Measurements from ENCODE around the gene EVC2. TPM values are rescaled to one million over a fixed set of nuclear protein-coding genes. Genes with fewer than 3 reads are reported as not detected.

EVC2 gene
- polyA plus RNA-seq, 1 donor (not counting 4 experiments of a cell fraction or from before 2014, with no cell fraction given) = 1.7 TPM

DNA sequence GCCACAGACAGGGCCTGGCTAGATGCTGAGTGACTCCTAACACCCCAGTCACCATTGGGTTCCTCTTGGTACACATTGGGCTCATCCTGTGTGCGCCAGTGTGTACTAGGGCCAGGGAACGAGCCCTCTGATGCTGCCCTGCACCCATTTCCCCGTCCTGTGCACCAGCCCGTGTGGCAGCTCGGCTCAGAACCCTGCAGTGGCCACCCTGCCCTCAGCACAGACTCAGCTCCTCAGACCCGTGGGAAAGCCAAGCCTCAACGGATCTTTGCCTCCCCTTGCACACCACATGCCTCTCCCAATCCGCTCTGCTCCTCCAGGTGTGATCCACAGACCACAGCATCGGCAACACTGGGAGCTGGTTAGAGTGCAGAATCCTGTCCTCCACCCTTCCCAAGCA lies 41.2 kb upstream of the EVC2 start:
- Histone ChIP-seq H4K20me1 (ENCODE audit: control insufficient read depth, extremely low read depth, insufficient read depth, low read length) (no peaks in the 10 kb centered on the region), H3K36me3 (ENCODE audit: control insufficient read depth in 2 of 2, extremely low read depth in 1 of 2, insufficient read depth in 2 of 2, low read length in 2 of 2) (peaks cover 23 to 46% of the 10 kb centered on the region in 2 experiments), H3K27ac (ENCODE audit: control insufficient read depth, insufficient read depth, low read length) (no peak overlapping the region), H3K27me3 (ENCODE audit: control insufficient read depth, extremely low read depth, insufficient read depth, low read length) (no peaks in the 10 kb centered on the region), H3K9me1 (ENCODE audit: control insufficient read depth, extremely low read depth, insufficient read depth, low read length) (no peaks in the 10 kb centered on the region), H2AFZ (ENCODE audit: control insufficient read depth, low read length) (no peak overlapping the region), H3K9me3 (ENCODE audit: control insufficient read depth, low read depth, low read length) (no peaks in the 10 kb centered on the region), H3K4me1 (ENCODE audit: control insufficient read depth, extremely low read depth, insufficient read depth, low read length) (peaks cover 25% of the 10 kb centered on the region), H3K9ac (ENCODE audit: control insufficient read depth, extremely low read depth, insufficient read depth, low read length) (no peak overlapping the region), H3K4me2 (ENCODE audit: control insufficient read depth, extremely low read depth, insufficient read depth, low read depth, low read length) (no peak overlapping the region), H3K79me2 (ENCODE audit: control insufficient read depth, insufficient read depth, low read length) (no peaks in the 10 kb centered on the region), H3K4me3 (ENCODE audit: control insufficient read depth in 2 of 3, extremely low read depth in 1 of 3, insufficient read depth in 2 of 3, low read depth in 1 of 3, low read length in 3 of 3) (no peak overlapping the region)
- dilution Hi-C loops (cut with MboI; ENCODE audit: extremely low pct_ligation_motif_present, low sequenced_read_pairs) = no loop called here
- no peak for FAIRE-seq
- no peak for DNase-seq (ENCODE audit: low read depth, low spot score)
- TF ChIP-seq CTCF (optimal IDR thresholded peaks at IDR 0.05 in 1 of 3, IDR thresholded peaks at IDR 0.05 in 1 of 3, conservative IDR thresholded peaks at IDR 0.05 in 1 of 3; ENCODE audit: extremely low read depth in 1 of 3, insufficient read depth in 2 of 3, low read length in 3 of 3) (no peak), EZH2 (IDR thresholded peaks at IDR 0.05; ENCODE audit: low read length) (no peak)

GRCh38 chr4:5747738-5748375 lies 39.5 kb upstream of the EVC2 start:
- TF ChIP-seq CTCF (optimal IDR thresholded peaks at IDR 0.05 in 1 of 3, IDR thresholded peaks at IDR 0.05 in 1 of 3, conservative IDR thresholded peaks at IDR 0.05 in 1 of 3; ENCODE audit: extremely low read depth in 1 of 3, insufficient read depth in 2 of 3, low read length in 3 of 3) (no peak), EZH2 (IDR thresholded peaks at IDR 0.05; ENCODE audit: low read length) (no peak)
- no peaks in the 10 kb centered on the region for H3K79me2 ChIP-seq (ENCODE audit: control insufficient read depth, insufficient read depth, low read length)
- no peaks in the 10 kb centered on the region for H3K9me1 ChIP-seq (ENCODE audit: control insufficient read depth, extremely low read depth, insufficient read depth, low read length)
- peaks cover 18% of the 10 kb centered on the region for H3K4me1 ChIP-seq (ENCODE audit: control insufficient read depth, extremely low read depth, insufficient read depth, low read length)
- H3K27ac ChIP-seq (ENCODE audit: control insufficient read depth, insufficient read depth, low read length) = peak overlapping the region; percentile 58
- H3K36me3 ChIP-seq (ENCODE audit: control insufficient read depth in 2 of 2, extremely low read depth in 1 of 2, insufficient read depth in 2 of 2, low read length in 2 of 2) = peaks cover 21 to 46% of the 10 kb centered on the region in 2 experiments
- no peak overlapping the region for H3K4me3 ChIP-seq (ENCODE audit: control insufficient read depth in 2 of 3, extremely low read depth in 1 of 3, insufficient read depth in 2 of 3, low read depth in 1 of 3, low read length in 3 of 3)
- dilution Hi-C loops (cut with MboI; ENCODE audit: extremely low pct_ligation_motif_present, low sequenced_read_pairs) = no loop called here
- peak overlapping the region; percentile 0 for H3K4me2 ChIP-seq (ENCODE audit: control insufficient read depth, extremely low read depth, insufficient read depth, low read depth, low read length)
- DNase-seq (ENCODE audit: low read depth, low spot score) = no peak
- H3K27me3 ChIP-seq (ENCODE audit: control insufficient read depth, extremely low read depth, insufficient read depth, low read length) = no peaks in the 10 kb centered on the region
- no peak overlapping the region for H3K9ac ChIP-seq (ENCODE audit: control insufficient read depth, extremely low read depth, insufficient read depth, low read length)
- H3K9me3 ChIP-seq (ENCODE audit: control insufficient read depth, low read depth, low read length) = peaks cover 3% of the 10 kb centered on the region
- no peaks in the 10 kb centered on the region for H4K20me1 ChIP-seq (ENCODE audit: control insufficient read depth, extremely low read depth, insufficient read depth, low read length)
- peak; percentile 59 for FAIRE-seq
- H2AFZ ChIP-seq (ENCODE audit: control insufficient read depth, low read length) = no peak overlapping the region
